ENCODE data around the gene SF3A2.
A peak's percentile ranks its signal among the peaks of the same experiment; 100 is the strongest.

SF3A2 gene

DNA sequence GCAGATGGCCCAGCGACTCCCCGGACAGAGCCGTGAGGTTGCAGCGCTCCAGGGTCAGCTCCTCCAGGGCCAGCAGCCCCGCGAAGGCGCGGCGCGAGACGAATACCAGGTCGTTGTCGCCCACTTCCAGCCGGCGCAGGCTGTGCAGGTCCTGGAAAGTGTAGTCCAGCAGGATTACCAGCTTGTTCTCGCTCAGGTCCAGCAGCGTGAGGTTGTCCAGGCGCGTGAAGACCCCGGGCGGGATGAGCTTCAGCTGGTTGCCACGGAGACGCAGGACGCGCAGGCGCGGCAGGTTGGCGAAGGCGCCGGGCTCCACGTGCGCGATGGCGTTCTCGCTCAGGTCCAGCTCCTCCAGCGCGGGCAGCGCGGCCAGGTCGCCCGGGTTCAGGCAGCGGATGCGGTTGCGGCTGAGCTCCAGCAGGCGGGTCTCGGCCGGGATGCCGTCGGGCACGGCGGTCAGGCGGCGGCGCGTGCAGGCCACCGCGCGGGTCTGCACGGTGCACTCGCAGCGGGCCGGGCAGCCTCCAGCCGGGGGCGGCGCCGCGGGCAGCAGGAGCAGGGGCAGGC, 54.6 kb downstream of the SF3A2 start:
- DNase-seq (ENCODE audit: low spot score), result no peak

DNA sequence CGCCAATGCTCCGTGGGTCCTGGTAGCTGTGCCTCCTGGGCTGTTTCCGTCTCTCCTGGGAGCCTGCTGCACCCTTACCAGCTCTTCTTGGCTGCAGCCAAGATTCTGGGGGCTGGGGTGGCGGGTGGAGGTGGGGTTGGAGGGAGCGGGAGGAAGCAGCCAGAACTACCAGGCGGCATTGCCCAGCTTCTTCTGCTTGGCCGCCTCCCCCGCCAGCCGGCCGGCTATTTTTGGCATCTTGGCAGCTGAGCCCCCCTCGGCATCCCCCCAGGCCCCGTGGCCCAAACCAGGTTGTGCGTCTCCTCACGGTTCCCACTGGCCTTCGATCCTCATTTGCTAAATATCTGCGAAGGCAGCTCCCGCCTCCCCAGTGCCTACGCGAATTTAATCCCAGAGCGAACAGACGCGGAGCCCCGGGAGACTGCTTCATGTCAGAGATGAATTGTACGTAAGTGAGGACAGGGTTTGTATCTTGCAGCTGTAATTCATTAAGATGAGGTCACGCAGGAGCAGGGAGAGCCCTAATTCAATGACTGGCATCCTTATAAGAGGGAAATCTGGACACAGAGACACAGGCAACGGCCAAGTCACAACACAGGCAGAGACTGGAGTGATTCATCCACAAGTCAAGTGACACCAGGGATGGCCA, 58.2 kb downstream of the SF3A2 start:
- peak; percentile 47 for DNase-seq (ENCODE audit: low spot score)

DNA sequence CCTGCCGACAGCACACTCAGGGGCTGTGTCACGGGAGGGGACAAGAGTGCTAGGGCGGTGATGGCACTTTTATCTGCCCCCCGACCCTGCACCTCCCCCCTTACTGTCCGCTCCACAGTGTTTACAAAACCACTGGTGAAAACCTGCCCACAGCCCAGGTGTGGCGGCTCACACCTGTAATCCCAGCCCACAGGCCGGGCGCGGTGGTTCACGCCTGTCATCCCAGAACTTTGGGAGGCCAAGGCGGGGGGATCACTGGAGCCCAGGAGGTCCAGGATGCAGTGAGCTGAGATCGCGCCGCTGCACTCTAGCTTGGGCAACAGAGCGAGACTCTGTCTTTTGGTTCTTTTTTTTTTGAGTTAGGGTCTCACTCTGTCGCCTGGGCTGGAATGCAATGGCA, 59.5 kb downstream of the SF3A2 start:
- DNase-seq (ENCODE audit: low spot score), result no peak
